Measurements from ENCODE around the gene KRT2. TPM values are rescaled to one million over a fixed set of nuclear protein-coding genes. Genes with fewer than 3 reads are reported as not detected.

Gene KRT2
- total and polyA plus RNA-seq, 2 of the 4 experiments (the other 2 are of a cell fraction), result not detected

- no peaks in the 10 kb centered on the region for H3K9me3 ChIP-seq (ENCODE audit: control insufficient read depth, insufficient read depth, low read length)
- no peak overlapping the region for H3K27ac ChIP-seq (ENCODE audit: insufficient read depth, low read length)
- no peak overlapping the region for H3K4ac ChIP-seq (ENCODE audit: low read depth, low read length)
- H3K4me3 ChIP-seq (ENCODE audit: insufficient read depth, low read depth, low read length), result no peak overlapping the region
- no peak overlapping the region for H3K23ac ChIP-seq (ENCODE audit: low read depth, low read length)
- H3K36me3 ChIP-seq (ENCODE audit: control insufficient read depth, insufficient read depth, low read length), result no peaks in the 10 kb centered on the region
- POLR2A ChIA-PET (ENCODE audit: unreplicated experiment), result no interaction called here
- no peak overlapping the region for H2BK15ac ChIP-seq (ENCODE audit: low read depth, low read length)
- H2BK20ac ChIP-seq (ENCODE audit: low read depth, low read length), result no peak overlapping the region
- H4K91ac ChIP-seq (ENCODE audit: insufficient read depth, low read depth, low read length), result no peak overlapping the region
- CTCF ChIA-PET, result no interaction called here
- no peak overlapping the region for H3K9ac ChIP-seq (ENCODE audit: low read depth, low read length)
- ATAC-seq (ENCODE audit: low read depth) (no peak), DNase-seq (no peak)
- intact Hi-C loops (cut with micrococcal nuclease), result no loop called here
- H2AFZ ChIP-seq (replicated peaks; ENCODE audit: low read length, poor library complexity), result no peak overlapping the region
- H2AK5ac ChIP-seq (ENCODE audit: low read depth, low read length), result no peak overlapping the region
- no peak overlapping the region for H2BK120ac ChIP-seq (ENCODE audit: low read depth, low read length)
- H3K14ac ChIP-seq (replicated peaks; ENCODE audit: low read depth, low read length), result no peak overlapping the region
- no peak overlapping the region for H3K4me2 ChIP-seq (ENCODE audit: low read depth, low read length)
- no CpG with 5 or more reads among the region's 1 CpG for WGBS, 2 experiments (ENCODE audit: extremely low coverage in 2 of 2, insufficient read length in 1 of 2)
- dilution Hi-C loops (cut with HindIII; ENCODE audit: low sequenced_read_pairs, unreplicated experiment), result no loop called here
- no TSS peak for BruUV-seq (replicated peaks)
- no peak overlapping the region for H2BK5ac ChIP-seq (ENCODE audit: low read depth, low read length, poor library complexity, severe bottlenecking)
- no peaks in the 10 kb centered on the region for H3K79me1 ChIP-seq (ENCODE audit: low read depth in 1 of 2, low read length in 2 of 2)
- no peak overlapping the region for H2AK9ac ChIP-seq (replicated peaks; ENCODE audit: low read depth, low read length, poor library complexity)
- no peak overlapping the region for H3K56ac ChIP-seq (ENCODE audit: extremely low read depth, insufficient read depth, low read length)
- no peaks in the 10 kb centered on the region for H3K4me1 ChIP-seq (ENCODE audit: control insufficient read depth, insufficient read depth, low read length)
- H4K5ac ChIP-seq (ENCODE audit: low read depth, low read length), result no peak overlapping the region
- H3K27me3 ChIP-seq (ENCODE audit: control insufficient read depth, insufficient read depth, low read length), result peaks cover 39% of the 10 kb centered on the region
- H4K20me1 ChIP-seq (ENCODE audit: insufficient read depth, low read length), result no peaks in the 10 kb centered on the region
- no peaks in the 10 kb centered on the region for H3K9me1 ChIP-seq (ENCODE audit: insufficient read depth, low read length)
- TF ChIP-seq USF2 (IDR thresholded peaks at IDR 0.05; ENCODE audit: low read depth, low read length), result no peak
- TF ChIP-seq BHLHE40 (IDR thresholded peaks at IDR 0.05; ENCODE audit: low read depth, low read length), result no peak
- no peak for TF ChIP-seq CEBPB (IDR thresholded peaks at IDR 0.05; ENCODE audit: low read depth, low read length)
- TF ChIP-seq RFX5 (IDR thresholded peaks at IDR 0.05; ENCODE audit: low read depth, low read length), result no peak
- no peak for TF ChIP-seq SMC3 (IDR thresholded peaks at IDR 0.05; ENCODE audit: low read depth, low read length)
- TF ChIP-seq CHD1 (IDR thresholded peaks at IDR 0.05; ENCODE audit: low read depth, low read length), result no peak
- no peak for TF ChIP-seq RCOR1 (IDR thresholded peaks at IDR 0.05; ENCODE audit: insufficient replicate concordance, low read length)
- TF ChIP-seq CTCF (conservative IDR thresholded peaks at IDR 0.05; ENCODE audit: low read depth, low read length), result no peak
- TF ChIP-seq FOS (IDR thresholded peaks at IDR 0.05; ENCODE audit: low read depth, low read length), result no peak
- TF ChIP-seq MAZ (IDR thresholded peaks at IDR 0.05; ENCODE audit: borderline replicate concordance, low read depth, low read length), result no peak
- no peak for TF ChIP-seq NFE2L2 (IDR thresholded peaks at IDR 0.05; ENCODE audit: low read depth, low read length)
- no peak for TF ChIP-seq POLR2A (IDR thresholded peaks at IDR 0.05; ENCODE audit: low read depth, low read length)
- in situ Hi-C loops (cut with MboI; ENCODE audit: low sequenced_read_pairs), result no loop called here
- no peak overlapping the region for H3K18ac ChIP-seq (ENCODE audit: low read depth, low read length)
- no peak overlapping the region for H4K8ac ChIP-seq (ENCODE audit: low read depth in 2 of 2, low read length in 2 of 2)
Measured at GRCh38 chr12:52607314-52607713, 44.7 kb downstream of the KRT2 start.

All from IMR-90 (cell line).